Heart left ventricle (tissue), 13 donors: ENCODE results near the gene TMEM232.

Experiments
- POLR2A ChIP-seq, 2 donors: fragments of 450-650 bp; IDR thresholded peaks; one replicate each; pipeline ENCODE4 v1.6.1; 2017; ENCODE audit warnings: antibody characterized with exemption in 2 of 2, mild to moderate bottlenecking in 2 of 2, moderate library complexity in 2 of 2
- TF ChIP-seq, protein P1 (sequence below), 12 donors: fragments of 200-600 bp; sonication (generic) in 4 of 12; IDR thresholded peaks; one replicate each; pipeline versions ENCODE4 v1.5.0 to v1.8.0; 2018 to 2022; ENCODE audit warnings: antibody characterized with exemption in 12 of 12, mild to moderate bottlenecking in 5 of 12
- donor health status: ischemic (EF 13 %, LVEDD 7.1; RV severe dilation, severe dysfunction).
- donor health status: DM: no; HTN: yes; CAD: no.
- donor health status: DM: no; HTN: no; CAD: no.
- donor health status: ischemic (EF 25% LVEDD 6.9; RV normal size, moderate dysfunction).
- donor health status: ischemic (EF 25% LVEDD 5.7; RV mildly dilated, moderate dysfunction).
- donor health status: ischemic (EF 35%, LVEDD 5.7; RV mildly dilated, moderate dysfunction).
- donor health status: nonischemic (EF 11% LVEDD 7.7; RV severe dilation, severe dysfunction).
- donor health status: DM: yes; HTN: yes; CAD: no.
- donor health status: PGD.
- donor health status: ischemic (EF 29% LVEDD 5.4; RV normal size, mild dysfunction).
- donor health status: nonischemic (EF 23%, LVEDD 6.1; RV moderate dilation, normal function).

DNA sequence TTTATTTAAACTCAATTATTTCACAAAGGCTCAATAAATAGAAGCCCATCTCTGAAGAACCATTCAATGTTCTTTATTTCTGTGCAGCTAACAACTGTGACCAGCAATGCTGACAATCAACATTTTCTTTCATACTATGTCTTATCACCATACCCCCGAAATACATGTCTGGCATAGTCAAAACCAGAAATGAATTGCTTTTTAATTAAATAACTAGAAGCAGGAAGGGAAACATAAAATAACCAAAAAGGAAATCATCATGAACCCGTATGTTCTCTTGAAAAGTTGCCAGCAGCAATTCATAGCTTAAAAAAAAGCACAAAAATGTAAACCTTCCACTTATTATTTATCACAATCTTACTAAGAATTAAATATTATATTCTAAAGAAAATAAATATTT is 212.4 kb downstream of the TMEM232 start:
- TF ChIP-seq, protein P1, sequence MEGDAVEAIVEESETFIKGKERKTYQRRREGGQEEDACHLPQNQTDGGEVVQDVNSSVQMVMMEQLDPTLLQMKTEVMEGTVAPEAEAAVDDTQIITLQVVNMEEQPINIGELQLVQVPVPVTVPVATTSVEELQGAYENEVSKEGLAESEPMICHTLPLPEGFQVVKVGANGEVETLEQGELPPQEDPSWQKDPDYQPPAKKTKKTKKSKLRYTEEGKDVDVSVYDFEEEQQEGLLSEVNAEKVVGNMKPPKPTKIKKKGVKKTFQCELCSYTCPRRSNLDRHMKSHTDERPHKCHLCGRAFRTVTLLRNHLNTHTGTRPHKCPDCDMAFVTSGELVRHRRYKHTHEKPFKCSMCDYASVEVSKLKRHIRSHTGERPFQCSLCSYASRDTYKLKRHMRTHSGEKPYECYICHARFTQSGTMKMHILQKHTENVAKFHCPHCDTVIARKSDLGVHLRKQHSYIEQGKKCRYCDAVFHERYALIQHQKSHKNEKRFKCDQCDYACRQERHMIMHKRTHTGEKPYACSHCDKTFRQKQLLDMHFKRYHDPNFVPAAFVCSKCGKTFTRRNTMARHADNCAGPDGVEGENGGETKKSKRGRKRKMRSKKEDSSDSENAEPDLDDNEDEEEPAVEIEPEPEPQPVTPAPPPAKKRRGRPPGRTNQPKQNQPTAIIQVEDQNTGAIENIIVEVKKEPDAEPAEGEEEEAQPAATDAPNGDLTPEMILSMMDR (IDR thresholded peaks at IDR 0.05) = no peak
- TF ChIP-seq POLR2A (IDR thresholded peaks at IDR 0.05) = no peak
